Liver (tissue), 3 donors: ENCODE data around the gene NOP14.

ENCODE experiments used
- EGR1 ChIP-seq, 2 donors: IDR thresholded peaks; 2 replicates each; pipeline ENCODE4 v1.6.1; 2016 to 2018; ENCODE audit warnings: antibody characterized with exemption in 2 of 2, low read depth in 2 of 2
- FOXA1 ChIP-seq: IDR thresholded peaks from 2 replicates; pipeline ENCODE4 v1.6.1; 2016; ENCODE audit warnings: antibody characterized with exemption
- JUND ChIP-seq, 2 donors: IDR thresholded peaks; 2 replicates each; pipeline ENCODE4 v1.6.1; 2016; ENCODE audit warnings: antibody characterized with exemption in 2 of 2
- SP1 ChIP-seq: IDR thresholded peaks from 2 replicates; pipeline ENCODE4 v1.6.1; 2018; ENCODE audit warnings: antibody characterized with exemption, mild to moderate bottlenecking
- TAF1 ChIP-seq: conservative IDR thresholded peaks from 2 replicates; pipeline ENCODE4 v1.6.1; 2016; ENCODE audit warnings: antibody characterized with exemption, mild to moderate bottlenecking
- YY1 ChIP-seq: IDR thresholded peaks from 2 replicates; pipeline ENCODE4 v1.6.1; 2016; ENCODE audit warnings: antibody characterized with exemption, mild to moderate bottlenecking
- TF ChIP-seq, protein P1 (sequence below): fragments of 150-350 bp; IDR thresholded peaks from 2 replicates; pipeline ENCODE4 v1.5.1; 2017; ENCODE audit warnings: improper control_type of control experiment, low read depth, low read length; ENCODE audit not compliant: missing input control
- TF ChIP-seq, protein P2 (sequence below): IDR thresholded peaks from 2 replicates; pipeline ENCODE4 v1.6.1; 2016; ENCODE audit warnings: antibody characterized with exemption, mild to moderate bottlenecking
- TF ChIP-seq, protein P3 (sequence below): IDR thresholded peaks from 2 replicates; pipeline ENCODE4 v1.6.1; 2016; ENCODE audit warnings: antibody characterized with exemption
- donor health status: healthy.
- donor health status: healthy.

DNA sequence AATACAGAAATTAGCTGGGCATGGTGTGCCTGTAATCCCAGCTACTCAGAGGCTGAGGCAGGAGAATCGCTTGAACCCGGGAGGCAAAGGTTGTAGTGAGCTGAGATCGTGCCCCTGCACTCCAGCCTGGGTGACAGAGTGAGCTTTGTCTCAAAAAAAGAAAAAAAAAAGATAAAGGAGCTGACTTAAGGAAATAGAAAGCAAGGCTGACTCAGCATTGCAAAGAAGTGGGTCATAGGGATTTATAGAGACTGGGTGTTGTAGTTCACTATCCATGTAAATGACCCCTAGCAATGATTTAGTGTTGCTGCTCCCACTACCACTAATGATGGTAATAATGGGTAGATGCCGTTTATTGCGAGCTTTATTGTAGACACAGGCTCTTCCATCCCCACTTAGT, 71.9 kb downstream of the NOP14 start:
- TF ChIP-seq, protein P1, sequence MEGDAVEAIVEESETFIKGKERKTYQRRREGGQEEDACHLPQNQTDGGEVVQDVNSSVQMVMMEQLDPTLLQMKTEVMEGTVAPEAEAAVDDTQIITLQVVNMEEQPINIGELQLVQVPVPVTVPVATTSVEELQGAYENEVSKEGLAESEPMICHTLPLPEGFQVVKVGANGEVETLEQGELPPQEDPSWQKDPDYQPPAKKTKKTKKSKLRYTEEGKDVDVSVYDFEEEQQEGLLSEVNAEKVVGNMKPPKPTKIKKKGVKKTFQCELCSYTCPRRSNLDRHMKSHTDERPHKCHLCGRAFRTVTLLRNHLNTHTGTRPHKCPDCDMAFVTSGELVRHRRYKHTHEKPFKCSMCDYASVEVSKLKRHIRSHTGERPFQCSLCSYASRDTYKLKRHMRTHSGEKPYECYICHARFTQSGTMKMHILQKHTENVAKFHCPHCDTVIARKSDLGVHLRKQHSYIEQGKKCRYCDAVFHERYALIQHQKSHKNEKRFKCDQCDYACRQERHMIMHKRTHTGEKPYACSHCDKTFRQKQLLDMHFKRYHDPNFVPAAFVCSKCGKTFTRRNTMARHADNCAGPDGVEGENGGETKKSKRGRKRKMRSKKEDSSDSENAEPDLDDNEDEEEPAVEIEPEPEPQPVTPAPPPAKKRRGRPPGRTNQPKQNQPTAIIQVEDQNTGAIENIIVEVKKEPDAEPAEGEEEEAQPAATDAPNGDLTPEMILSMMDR, result no peak
- TF ChIP-seq YY1 (no peak), SP1 (no peak), JUND (IDR thresholded peaks at IDR 0.05) (no peak), FOXA1 (no peak), TAF1 (no peak), EGR1 (IDR thresholded peaks at IDR 0.05; ENCODE audit: low read depth in 2 of 2) (no peak)
- TF ChIP-seq, protein P2, sequence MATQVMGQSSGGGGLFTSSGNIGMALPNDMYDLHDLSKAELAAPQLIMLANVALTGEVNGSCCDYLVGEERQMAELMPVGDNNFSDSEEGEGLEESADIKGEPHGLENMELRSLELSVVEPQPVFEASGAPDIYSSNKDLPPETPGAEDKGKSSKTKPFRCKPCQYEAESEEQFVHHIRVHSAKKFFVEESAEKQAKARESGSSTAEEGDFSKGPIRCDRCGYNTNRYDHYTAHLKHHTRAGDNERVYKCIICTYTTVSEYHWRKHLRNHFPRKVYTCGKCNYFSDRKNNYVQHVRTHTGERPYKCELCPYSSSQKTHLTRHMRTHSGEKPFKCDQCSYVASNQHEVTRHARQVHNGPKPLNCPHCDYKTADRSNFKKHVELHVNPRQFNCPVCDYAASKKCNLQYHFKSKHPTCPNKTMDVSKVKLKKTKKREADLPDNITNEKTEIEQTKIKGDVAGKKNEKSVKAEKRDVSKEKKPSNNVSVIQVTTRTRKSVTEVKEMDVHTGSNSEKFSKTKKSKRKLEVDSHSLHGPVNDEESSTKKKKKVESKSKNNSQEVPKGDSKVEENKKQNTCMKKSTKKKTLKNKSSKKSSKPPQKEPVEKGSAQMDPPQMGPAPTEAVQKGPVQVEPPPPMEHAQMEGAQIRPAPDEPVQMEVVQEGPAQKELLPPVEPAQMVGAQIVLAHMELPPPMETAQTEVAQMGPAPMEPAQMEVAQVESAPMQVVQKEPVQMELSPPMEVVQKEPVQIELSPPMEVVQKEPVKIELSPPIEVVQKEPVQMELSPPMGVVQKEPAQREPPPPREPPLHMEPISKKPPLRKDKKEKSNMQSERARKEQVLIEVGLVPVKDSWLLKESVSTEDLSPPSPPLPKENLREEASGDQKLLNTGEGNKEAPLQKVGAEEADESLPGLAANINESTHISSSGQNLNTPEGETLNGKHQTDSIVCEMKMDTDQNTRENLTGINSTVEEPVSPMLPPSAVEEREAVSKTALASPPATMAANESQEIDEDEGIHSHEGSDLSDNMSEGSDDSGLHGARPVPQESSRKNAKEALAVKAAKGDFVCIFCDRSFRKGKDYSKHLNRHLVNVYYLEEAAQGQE, result no peak
- TF ChIP-seq, protein P3, sequence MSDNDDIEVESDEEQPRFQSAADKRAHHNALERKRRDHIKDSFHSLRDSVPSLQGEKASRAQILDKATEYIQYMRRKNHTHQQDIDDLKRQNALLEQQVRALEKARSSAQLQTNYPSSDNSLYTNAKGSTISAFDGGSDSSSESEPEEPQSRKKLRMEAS, result no peak
